Mucosa of stomach (tissue), 1 donor: ENCODE results near the gene KIRREL1.

Experiments used
- H3K27me3 ChIP-seq: one replicate; pipeline ENCODE4 v1.7.0; 2013; ENCODE audit warnings: mild to moderate bottlenecking, low read length; ENCODE audit not compliant: control insufficient read depth, insufficient read depth
- H3K36me3 ChIP-seq: one replicate; pipeline ENCODE4 v1.7.0; 2013; ENCODE audit warnings: low read length; ENCODE audit not compliant: control insufficient read depth, insufficient read depth
- H3K4me1 ChIP-seq: one replicate; pipeline ENCODE4 v1.7.0; 2013; ENCODE audit warnings: mild to moderate bottlenecking, low read length; ENCODE audit not compliant: control insufficient read depth, insufficient read depth
- H3K4me3 ChIP-seq: one replicate; pipeline ENCODE4 v1.7.0; 2013; ENCODE audit warnings: low read length
- H3K9ac ChIP-seq: one replicate; pipeline ENCODE4 v1.7.0; 2013; ENCODE audit warnings: mild to moderate bottlenecking, low read length, moderate library complexity
- H3K9me3 ChIP-seq: one replicate; pipeline ENCODE4 v1.7.0; 2013; ENCODE audit warnings: mild to moderate bottlenecking, low read length, moderate library complexity; ENCODE audit not compliant: control insufficient read depth
- donor health status: Pancreatic carcinoma.

Gene KIRREL1

GRCh38 chr1:158014731-158015320 is 21.4 kb downstream of the KIRREL1 start:
- no peaks in the 10 kb centered on the region for H3K36me3 ChIP-seq
- H3K4me3 ChIP-seq = no peak overlapping the region
- H3K9me3 ChIP-seq = no peaks in the 10 kb centered on the region
- no peak overlapping the region for H3K9ac ChIP-seq
- no peaks in the 10 kb centered on the region for H3K27me3 ChIP-seq
- peaks cover 8% of the 10 kb centered on the region for H3K4me1 ChIP-seq

GRCh38 chr1:158016651-158017335 is 23.3 kb downstream of the KIRREL1 start:
- Histone ChIP-seq H3K4me1 (peaks cover 12% of the 10 kb centered on the region), H3K9me3 (no peaks in the 10 kb centered on the region), H3K4me3 (no peak overlapping the region), H3K9ac (no peak overlapping the region), H3K27me3 (no peaks in the 10 kb centered on the region), H3K36me3 (no peaks in the 10 kb centered on the region)

DNA sequence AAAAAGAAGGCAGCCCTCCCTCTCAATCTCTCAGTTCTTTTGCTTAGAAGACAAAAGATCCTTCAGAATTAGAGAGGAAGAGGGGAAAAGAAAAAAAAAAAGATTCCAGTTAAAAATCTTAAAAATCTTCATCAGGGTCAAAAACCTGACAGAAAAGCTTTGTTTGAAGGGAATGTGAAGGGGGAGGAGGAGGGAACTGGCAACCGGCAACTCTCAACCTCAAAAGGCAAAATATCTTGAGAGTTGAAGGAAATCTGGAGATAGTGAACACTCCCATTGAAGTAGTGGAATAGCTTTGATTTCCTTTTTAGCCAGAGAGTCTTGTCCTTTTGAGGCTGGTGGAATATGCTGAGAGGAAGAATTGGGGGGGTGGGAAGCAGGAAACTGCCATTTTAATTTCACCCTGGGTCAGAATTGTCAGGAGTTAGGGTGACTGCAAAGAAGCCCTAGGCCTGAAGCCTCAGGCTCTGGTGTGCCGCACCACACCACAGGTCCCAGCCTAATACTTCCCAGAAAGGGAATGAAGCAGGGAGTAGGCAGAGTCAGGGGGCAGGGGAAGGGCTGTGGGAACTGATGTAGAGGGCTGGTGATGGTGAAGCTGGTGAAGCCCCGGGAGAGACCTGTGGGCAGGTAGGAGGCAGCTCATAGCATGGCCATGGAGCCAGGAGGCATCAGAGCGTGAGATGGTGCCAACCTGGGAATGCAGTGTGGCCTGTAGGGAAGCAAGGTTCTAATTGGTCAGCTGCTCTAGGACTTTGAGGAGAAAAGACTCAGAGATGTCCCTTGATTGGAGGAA is 24.6 kb downstream of the KIRREL1 start:
- H3K4me1 ChIP-seq = peaks cover 12% of the 10 kb centered on the region
- H3K9ac ChIP-seq = no peak overlapping the region
- H3K27me3 ChIP-seq = no peaks in the 10 kb centered on the region
- no peaks in the 10 kb centered on the region for H3K9me3 ChIP-seq
- H3K4me3 ChIP-seq = no peak overlapping the region
- no peaks in the 10 kb centered on the region for H3K36me3 ChIP-seq

GRCh38 chr1:158019171-158019868 is 25.9 kb downstream of the KIRREL1 start:
- H3K9me3 ChIP-seq = no peaks in the 10 kb centered on the region
- peak overlapping the region; percentile 4 for H3K9ac ChIP-seq
- H3K27me3 ChIP-seq = no peaks in the 10 kb centered on the region
- H3K4me1 ChIP-seq = peaks cover 12% of the 10 kb centered on the region
- H3K4me3 ChIP-seq = no peak overlapping the region
- no peaks in the 10 kb centered on the region for H3K36me3 ChIP-seq

DNA sequence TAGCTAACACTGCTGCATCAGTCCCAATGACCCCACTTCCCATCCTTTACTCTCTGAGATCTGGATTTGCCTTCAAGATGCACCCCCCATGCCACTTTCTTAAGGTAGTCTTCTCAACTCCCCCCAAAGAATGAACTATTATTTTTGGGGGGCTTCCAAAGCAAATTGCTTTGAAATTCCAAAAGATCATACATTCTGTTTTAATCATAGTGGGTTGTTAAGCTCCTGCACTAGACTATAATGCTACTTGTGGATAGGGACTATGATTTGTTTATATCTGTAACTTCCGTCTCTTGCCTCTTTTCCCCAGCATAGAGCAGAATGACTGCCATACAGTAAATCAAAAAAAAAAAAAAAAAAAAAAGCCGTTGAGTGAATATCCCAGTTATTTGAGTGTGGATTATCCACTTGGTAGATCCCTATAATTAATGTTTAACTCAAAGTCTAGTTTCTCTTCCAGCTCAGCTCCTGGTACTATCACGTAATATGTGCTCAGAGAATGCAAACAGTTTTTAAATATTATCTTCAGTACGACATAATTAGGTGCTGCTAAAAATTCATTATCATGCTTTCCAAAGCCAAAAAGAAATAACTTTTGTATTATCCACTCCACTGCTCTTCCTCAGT is 26.9 kb downstream of the KIRREL1 start:
- no peaks in the 10 kb centered on the region for H3K27me3 ChIP-seq
- H3K9ac ChIP-seq = no peak overlapping the region
- no peak overlapping the region for H3K4me3 ChIP-seq
- H3K4me1 ChIP-seq = peaks cover 16% of the 10 kb centered on the region
- H3K36me3 ChIP-seq = no peaks in the 10 kb centered on the region
- no peaks in the 10 kb centered on the region for H3K9me3 ChIP-seq

- H3K9me3 ChIP-seq = no peaks in the 10 kb centered on the region
- no peaks in the 10 kb centered on the region for H3K27me3 ChIP-seq
- H3K9ac ChIP-seq = no peak overlapping the region
- H3K4me3 ChIP-seq = no peak overlapping the region
- peaks cover 16% of the 10 kb centered on the region for H3K4me1 ChIP-seq
- H3K36me3 ChIP-seq = no peaks in the 10 kb centered on the region
Measured at GRCh38 chr1:158020886-158021620, 27.6 kb downstream of the KIRREL1 start.

GRCh38 chr1:158021721-158022120 is 28.3 kb downstream of the KIRREL1 start:
- no peaks in the 10 kb centered on the region for H3K27me3 ChIP-seq
- H3K9ac ChIP-seq = no peak overlapping the region
- no peak overlapping the region for H3K4me3 ChIP-seq
- H3K4me1 ChIP-seq = peaks cover 16% of the 10 kb centered on the region
- no peaks in the 10 kb centered on the region for H3K9me3 ChIP-seq
- H3K36me3 ChIP-seq = no peaks in the 10 kb centered on the region

DNA sequence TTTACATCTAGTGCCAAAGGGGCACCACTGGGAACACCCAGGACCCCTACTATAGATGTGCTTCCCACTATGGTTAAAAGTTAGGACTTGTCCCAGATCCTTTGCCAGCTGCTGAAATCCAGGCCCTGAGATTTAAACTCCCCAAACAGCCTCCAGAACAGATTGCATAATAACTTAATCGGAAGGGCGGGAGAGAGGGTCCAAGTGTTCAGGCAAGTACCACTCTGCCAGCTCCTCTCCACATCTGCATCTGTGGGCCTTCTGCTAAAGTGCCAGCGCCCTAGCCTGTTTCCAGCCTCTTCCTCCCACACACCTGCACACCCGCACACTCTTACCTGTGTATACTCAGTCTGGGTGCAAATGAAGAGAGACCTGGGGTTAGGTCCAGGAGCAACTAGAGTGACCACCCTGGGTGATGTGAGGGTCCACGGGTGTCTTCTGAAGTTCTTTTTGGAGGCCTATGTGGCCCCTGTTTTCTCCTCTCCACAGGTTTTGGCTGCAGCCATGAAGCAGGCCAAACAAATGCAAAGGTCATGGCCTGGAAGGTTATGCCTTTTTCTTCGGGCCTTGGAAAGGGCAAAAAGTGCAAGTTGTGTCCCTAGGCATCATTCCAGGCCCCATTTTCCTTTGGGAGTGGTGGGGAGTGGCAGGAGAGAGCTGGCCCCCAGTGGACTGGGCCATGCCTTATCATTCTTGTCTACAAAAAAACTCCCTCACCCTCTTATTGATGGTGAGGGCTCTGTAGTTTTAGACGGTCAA is 29.3 kb downstream of the KIRREL1 start:
- Histone ChIP-seq H3K27me3 (no peaks in the 10 kb centered on the region), H3K4me3 (no peak overlapping the region), H3K36me3 (no peaks in the 10 kb centered on the region), H3K4me1 (peaks cover 16% of the 10 kb centered on the region), H3K9me3 (no peaks in the 10 kb centered on the region), H3K9ac (no peak overlapping the region)

- no peak overlapping the region for H3K4me3 ChIP-seq
- peaks cover 16% of the 10 kb centered on the region for H3K4me1 ChIP-seq
- H3K9me3 ChIP-seq = no peaks in the 10 kb centered on the region
Measured at GRCh38 chr1:158024737-158025136, 31.3 kb downstream of the KIRREL1 start.

GRCh38 chr1:158025576-158026230 is 32.3 kb downstream of the KIRREL1 start:
- Histone ChIP-seq H3K9me3 (no peaks in the 10 kb centered on the region), H3K9ac (no peak overlapping the region), H3K36me3 (no peaks in the 10 kb centered on the region), H3K4me3 (no peak overlapping the region), H3K4me1 (peaks cover 12% of the 10 kb centered on the region), H3K27me3 (no peaks in the 10 kb centered on the region)

More at GRCh38 chr1:158024737-158025136, 31.3 kb downstream of the KIRREL1 start:
- no peaks in the 10 kb centered on the region for H3K36me3 ChIP-seq
- no peak overlapping the region for H3K9ac ChIP-seq
- H3K27me3 ChIP-seq = no peaks in the 10 kb centered on the region
